Lower leg skin (tissue), 4 donors: Measurements from ENCODE around the gene ITPKB. TPM values are rescaled to one million over a fixed set of nuclear protein-coding genes. Genes with fewer than 3 reads are reported as not detected.

Source experiments
- DNase-seq, 2 donors: peaks; one replicate each; pipeline ENCODE4 v3.0.0-alpha.2; 2019; ENCODE audit warnings: low spot score in 2 of 2
- H3K4me3 ChIP-seq: fragments of 200-600 bp; sonication (generic); 2 replicates; pipeline ENCODE4 v1.5.1; 2017; ENCODE audit warnings: mild to moderate bottlenecking, low read depth; ENCODE audit not compliant: poor library complexity, severe bottlenecking
- CTCF ChIP-seq, 3 donors: fragments of 450-650 bp; IDR thresholded peaks; one replicate each; pipeline ENCODE4 v1.5.1; 2016; ENCODE audit warnings: antibody characterized with exemption in 3 of 3, mild to moderate bottlenecking in 3 of 3, moderate library complexity in 2 of 3
- POLR2A ChIP-seq, 2 donors: fragments of 450-650 bp; IDR thresholded peaks; one replicate each; pipeline ENCODE4 v1.6.1; 2016 to 2017; ENCODE audit warnings: antibody characterized with exemption in 2 of 2, mild to moderate bottlenecking in 1 of 2, moderate library complexity in 1 of 2
- WGBS, 2 donors: methylation state at CpG; one replicate each; pipeline ENCODE4 v1.1.5; 2018; 5-methylcytosine and 5-hydroxymethylcytosine counted together
- intact Hi-C: fragments of 100-400 bp; cut with DNase I; formaldehyde crosslinking; loops from one replicate; pipeline ENCODE4 v1.15.0; 2023; ENCODE audit warnings: low total_unique reads
- total RNA-seq, 4 donors: library from RNA; depleted of rRNA; stranded (reverse); fragments of >200 nt; gene quantifications; one replicate each; pipeline ENCODE4 v1.1.0, GENCODE V29; 2016

Gene ITPKB
- total RNA-seq, 4 donors from 2014 or later, result 39.3 to 57.2 (median 44.1) TPM

DNA sequence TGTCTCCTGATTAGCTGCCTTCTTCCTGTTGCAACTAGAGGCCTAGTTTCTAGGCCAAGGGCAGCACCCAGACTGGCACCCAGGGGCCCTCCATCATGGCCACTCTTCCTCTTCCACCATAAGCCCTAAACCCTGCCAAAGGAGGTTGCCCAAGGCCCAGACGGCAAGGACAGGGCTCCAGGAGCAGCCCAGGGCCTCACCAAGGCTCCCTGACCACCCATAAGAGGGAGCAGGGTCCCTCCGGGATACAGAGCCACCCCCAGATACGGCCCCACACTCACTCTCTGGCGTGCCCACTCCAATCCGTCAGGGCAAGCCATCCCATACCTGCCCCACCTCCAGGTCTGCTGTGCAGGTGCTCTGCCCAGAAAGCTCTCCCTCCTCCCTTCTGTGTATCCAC, 79.9 kb downstream of the ITPKB start:
- TF ChIP-seq POLR2A (IDR thresholded peaks at IDR 0.05) (no peak), CTCF (IDR thresholded peaks at IDR 0.05) (no peak)
- intact Hi-C loops, result no loop called here
- H3K4me3 ChIP-seq, result no peak overlapping the region
- WGBS, 2 donors, result 69 to 73% methylated on average over 5 of the region's 5 CpGs
- DNase-seq, result no peak

GRCh38 chr1:226658546-226659125, 80.4 kb downstream of the ITPKB start:
- no peak overlapping the region for H3K4me3 ChIP-seq
- WGBS, 2 donors, result 51 to 52% methylated on average over 14 to 20 of the region's 22 CpGs
- intact Hi-C loops, result no loop called here
- TF ChIP-seq CTCF (IDR thresholded peaks at IDR 0.05) (no peak), POLR2A (IDR thresholded peaks at IDR 0.05) (no peak)
- no peak for DNase-seq

GRCh38 chr1:226657895-226658545, 81.1 kb downstream of the ITPKB start:
- intact Hi-C loops, result no loop called here
- no peak overlapping the region for H3K4me3 ChIP-seq
- WGBS, 2 donors, result 33 to 48% methylated on average over 10 of the region's 10 CpGs
- DNase-seq, result peak in 1 of 2 donors; percentile 85
- TF ChIP-seq CTCF (IDR thresholded peaks at IDR 0.05) (no peak), POLR2A (IDR thresholded peaks at IDR 0.05) (no peak)

DNA sequence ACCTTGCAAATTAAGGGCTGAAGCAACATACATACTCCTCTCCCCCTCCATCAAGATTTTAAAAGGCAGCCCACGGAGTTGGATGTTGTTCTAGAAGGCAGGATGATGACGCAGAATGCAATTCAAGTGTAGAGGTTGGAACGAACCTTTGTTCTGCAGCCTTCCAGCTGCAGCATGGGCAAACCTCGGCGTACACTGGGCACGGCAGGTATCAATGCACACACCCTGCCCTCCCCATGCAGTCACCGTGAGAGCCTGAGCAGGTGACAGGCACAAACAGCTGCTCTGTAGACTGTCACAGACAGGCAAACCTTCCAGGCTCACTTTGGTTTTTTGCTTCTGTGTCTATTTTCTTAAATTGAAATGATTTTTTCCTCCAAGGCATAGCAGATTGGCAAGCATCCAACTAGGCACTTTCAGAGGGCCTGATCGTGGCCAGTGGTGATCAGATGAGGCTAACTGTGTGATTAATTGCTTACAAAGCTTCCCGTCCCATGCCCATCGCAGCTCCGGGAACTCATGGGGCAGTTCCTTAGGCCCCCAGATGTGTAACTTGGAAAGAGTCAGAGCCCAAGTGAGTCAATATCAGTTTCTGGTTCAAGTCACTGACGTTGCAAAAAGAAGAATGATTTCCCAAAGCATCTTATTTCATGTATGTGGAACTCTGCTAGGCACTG, 82.3 kb downstream of the ITPKB start:
- DNase-seq, result peak in 1 of 2 donors; percentile 86
- intact Hi-C loops, result no loop called here
- TF ChIP-seq POLR2A (IDR thresholded peaks at IDR 0.05) (no peak), CTCF (IDR thresholded peaks at IDR 0.05) (no peak)
- H3K4me3 ChIP-seq, result no peak overlapping the region
- WGBS, 2 donors, result 15 to 21% methylated on average over 12 of the region's 12 CpGs

GRCh38 chr1:226656201-226656600, 82.9 kb downstream of the ITPKB start:
- TF ChIP-seq CTCF (IDR thresholded peaks at IDR 0.05) (no peak), POLR2A (IDR thresholded peaks at IDR 0.05) (no peak)
- 55 to 59% methylated on average over 4 of the region's 4 CpGs for WGBS, 2 donors

More at GRCh38 chr1:226656201-226656600, 82.9 kb downstream of the ITPKB start:
- no peak overlapping the region for H3K4me3 ChIP-seq
- intact Hi-C loops, result no loop called here
- peak in 1 of 2 donors; percentile 87 for DNase-seq
